Ramos (cell line): ENCODE results near the gene MYBPC2.

Source experiments
- in situ Hi-C: fragments of 300-500 bp; cut with MboI; formaldehyde crosslinking; loops from one replicate; pipeline ENCODE4 v1.14.3; 2022; ENCODE audit warnings: low sequenced_read_pairs; ENCODE audit not compliant: unreplicated experiment

Gene MYBPC2

GRCh38 chr19:50494186-50495019 is 61.7 kb downstream of the MYBPC2 start:
- in situ Hi-C loops: no loop called here

- in situ Hi-C loops: no loop called here
These were observed 62.4 kb downstream of the MYBPC2 start for GRCh38 chr19:50495020-50495531.

- in situ Hi-C loops: no loop called here
These were observed 63.7 kb downstream of the MYBPC2 start for GRCh38 chr19:50496189-50497021.

- in situ Hi-C loops: no loop called here
These were observed 64.3 kb downstream of the MYBPC2 start for GRCh38 chr19:50497022-50497405.

GRCh38 chr19:50498219-50499056 is 65.7 kb downstream of the MYBPC2 start:
- in situ Hi-C loops: no loop called here

GRCh38 chr19:50500060-50500752 is 67.5 kb downstream of the MYBPC2 start:
- in situ Hi-C loops: no loop called here

- in situ Hi-C loops: no loop called here
These were observed 68.1 kb downstream of the MYBPC2 start for GRCh38 chr19:50500753-50501151.

- in situ Hi-C loops: no loop called here
These were observed 68.5 kb downstream of the MYBPC2 start for GRCh38 chr19:50501186-50501567.

- in situ Hi-C loops: no loop called here
These were observed 69.1 kb downstream of the MYBPC2 start for GRCh38 chr19:50501568-50502475.

- in situ Hi-C loops: no loop called here
These were observed 73.3 kb downstream of the MYBPC2 start for GRCh38 chr19:50505856-50506611.

GRCh38 chr19:50506700-50507099 is 74.0 kb downstream of the MYBPC2 start:
- in situ Hi-C loops: no loop called here

GRCh38 chr19:50507376-50507775 is 74.7 kb downstream of the MYBPC2 start:
- in situ Hi-C loops: no loop called here

GRCh38 chr19:50508843-50509190 is 76.1 kb downstream of the MYBPC2 start:
- in situ Hi-C loops: no loop called here

- in situ Hi-C loops: no loop called here
These were observed 76.7 kb downstream of the MYBPC2 start for GRCh38 chr19:50509366-50509765.

- in situ Hi-C loops: no loop called here
These were observed 77.5 kb downstream of the MYBPC2 start for GRCh38 chr19:50510121-50510670.

- in situ Hi-C loops: no loop called here
These were observed 78.0 kb downstream of the MYBPC2 start for GRCh38 chr19:50510700-50511068.

- in situ Hi-C loops: no loop called here
These were observed 78.6 kb downstream of the MYBPC2 start, which contains the start of gene JOSD2 for GRCh38 chr19:50511069-50511822. TSS of gene JOSD2 (minus strand) at chr19:50511191. CDS start at chr19:50510431, 760 bp downstream.
